H1 (cell line): Measurements from ENCODE around the gene ADGRE2.

Experiments used
- CTCF ChIP-seq, 3 experiments: IDR thresholded peaks; 1 replicate in 2 of 3; 2 replicates in 1 of 3; pipeline versions ENCODE4 v1.5.1 to v1.6.1; 2011; ENCODE audit warnings: low read length in 3 of 3, mild to moderate bottlenecking in 3 of 3, inconsistent platforms in 2 of 3, low read depth in 1 of 3, moderate library complexity in 1 of 3; ENCODE audit not compliant: insufficient read depth in 1 of 3; ENCODE audit errors: control extremely low read depth in 1 of 3
- JUN ChIP-seq: IDR thresholded peaks from 2 replicates; pipeline ENCODE4 v1.6.1; 2011; ENCODE audit warnings: low read depth, mild to moderate bottlenecking, improper control_type of control experiment, low read length
- NRF1 ChIP-seq: IDR thresholded peaks from 2 replicates; pipeline ENCODE4 v1.6.1; 2011; ENCODE audit warnings: mild to moderate bottlenecking, low read depth, low read length, improper control_type of control experiment
- POLR2A ChIP-seq, 2 experiments: IDR thresholded peaks; 1 replicate in 1 of 2; 2 replicates in 1 of 2; pipeline ENCODE4 v1.6.1; 2011; ENCODE audit warnings: low read depth in 2 of 2, low read length in 2 of 2, mild to moderate bottlenecking in 2 of 2; ENCODE audit errors: control extremely low read depth in 1 of 2
- RAD21 ChIP-seq, 2 experiments: IDR thresholded peaks in 1 of 2; conservative IDR thresholded peaks in 1 of 2; 2 replicates each; pipeline ENCODE4 v1.6.1; 2011; ENCODE audit warnings: low read depth in 2 of 2, low read length in 2 of 2, improper control_type of control experiment in 1 of 2, inconsistent platforms in 1 of 2, mild to moderate bottlenecking in 1 of 2, moderate library complexity in 1 of 2
- TAF7 ChIP-seq: optimal IDR thresholded peaks from 2 replicates; pipeline ENCODE3; 2011; ENCODE audit warnings: low read depth, mild to moderate bottlenecking, inconsistent platforms, low read length, moderate library complexity, borderline replicate concordance
- TBP ChIP-seq: IDR thresholded peaks from 2 replicates; pipeline ENCODE4 v1.6.1; 2011; ENCODE audit warnings: low read depth, low read length, improper control_type of control experiment
- TF ChIP-seq, protein P1 (sequence below): IDR thresholded peaks from 2 replicates; pipeline ENCODE4 v1.6.1; 2012; ENCODE audit warnings: low read length, inconsistent platforms

GRCh38 chr19:14770944-14771839, 7.2 kb downstream of the ADGRE2 start:
- TF ChIP-seq POLR2A (IDR thresholded peaks at IDR 0.05; ENCODE audit: control extremely low read depth in 1 of 2, low read depth in 2 of 2, low read length in 2 of 2): no peak
- no peak for TF ChIP-seq TAF7
- no peak for TF ChIP-seq CTCF (IDR thresholded peaks at IDR 0.05; ENCODE audit: control extremely low read depth in 1 of 3, insufficient read depth in 1 of 3, low read depth in 1 of 3, low read length in 3 of 3)
- TF ChIP-seq TBP: no peak
- TF ChIP-seq NRF1: no peak
- no peak for TF ChIP-seq JUN
- TF ChIP-seq, protein P1, sequence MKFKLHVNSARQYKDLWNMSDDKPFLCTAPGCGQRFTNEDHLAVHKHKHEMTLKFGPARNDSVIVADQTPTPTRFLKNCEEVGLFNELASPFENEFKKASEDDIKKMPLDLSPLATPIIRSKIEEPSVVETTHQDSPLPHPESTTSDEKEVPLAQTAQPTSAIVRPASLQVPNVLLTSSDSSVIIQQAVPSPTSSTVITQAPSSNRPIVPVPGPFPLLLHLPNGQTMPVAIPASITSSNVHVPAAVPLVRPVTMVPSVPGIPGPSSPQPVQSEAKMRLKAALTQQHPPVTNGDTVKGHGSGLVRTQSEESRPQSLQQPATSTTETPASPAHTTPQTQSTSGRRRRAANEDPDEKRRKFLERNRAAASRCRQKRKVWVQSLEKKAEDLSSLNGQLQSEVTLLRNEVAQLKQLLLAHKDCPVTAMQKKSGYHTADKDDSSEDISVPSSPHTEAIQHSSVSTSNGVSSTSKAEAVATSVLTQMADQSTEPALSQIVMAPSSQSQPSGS: no peak
- TF ChIP-seq RAD21 (IDR thresholded peaks at IDR 0.05 in 1 of 2, conservative IDR thresholded peaks at IDR 0.05 in 1 of 2; ENCODE audit: low read depth in 2 of 2, low read length in 2 of 2): no peak
